GM12878 (cell line): ENCODE results near the gene FANCD2. TPM values are rescaled to one million over a fixed set of nuclear protein-coding genes. Genes with fewer than 3 reads are reported as not detected.
A peak's percentile ranks its signal among the peaks of the same experiment; 100 is the strongest.

Experiments used
- ATAC-seq: fragments of 200-7000 bp; cut with Tn5 transposase; 3 replicates; pipeline ENCODE4 v1.9.1; 2020; ENCODE audit warnings: mild to moderate bottlenecking, moderate library complexity
- BruUV-seq: library from RNA; stranded (reverse); fragments of 400-500 nt; replicated peaks from 2 replicates; lab custom pipeline; 2021; lab: Mats Ljungman, UMichigan
- CTCF ChIA-PET: fragments of 300-600 bp; sonication (Branson Sonifier 250); formaldehyde crosslinking; extraction: SDS; loops from one replicate; lab custom pipeline; 2021; ENCODE audit warnings: inconsistent platforms; lab: Yijun Ruan, JAX
- POLR2A ChIA-PET: fragments of 350-600 bp; formaldehyde crosslinking; extraction: SDS; loops from one replicate; lab custom pipeline; 2021; ENCODE audit warnings: inconsistent platforms; lab: Charles Lee
- RAD21 ChIA-PET: fragments of 300-600 bp; sonication (Branson Sonifier 250); formaldehyde crosslinking; loops from one replicate; lab custom pipeline; 2023; ENCODE audit warnings: antibody characterized with exemption; ENCODE audit not compliant: unreplicated experiment; lab: Charles Lee
- SMC1A ChIA-PET: fragments of 300-600 bp; sonication (Branson Sonifier 250); formaldehyde crosslinking; loops from one replicate; lab custom pipeline; 2023; ENCODE audit not compliant: unreplicated experiment, uncharacterized antibody; lab: Charles Lee
- DNase-seq: peaks from one replicate; pipeline ENCODE4 v3.0.0-alpha.2; 2011; ENCODE audit warnings: low read depth, low spot score
- FAIRE-seq: peaks from 3 replicates; lab custom pipeline; 2011; peaks lifted over from hg19 to GRCh38; lab: Jason Lieb, UNC
- H2AFZ ChIP-seq: 2 replicates; pipeline ENCODE4 v1.6.0; 2011; ENCODE audit warnings: low read depth, low read length, control low read depth; ENCODE audit not compliant: control insufficient read depth
- H3K27ac ChIP-seq: 2 replicates; pipeline ENCODE4 v1.5.1; 2011; ENCODE audit warnings: control low read depth; ENCODE audit not compliant: control insufficient read depth, insufficient read depth
- H3K27me3 ChIP-seq, 2 experiments: replicated peaks in 1 of 2; 2 replicates each; pipeline versions ENCODE4 v1.6.0 to v1.6.1; 2011; ENCODE audit warnings: low read length in 1 of 2; ENCODE audit not compliant: control insufficient read depth in 2 of 2, insufficient read depth in 2 of 2
- H3K36me3 ChIP-seq, 2 experiments: 2 replicates each; pipeline ENCODE4 v1.5.1; 2011; ENCODE audit warnings: low read length in 1 of 2; ENCODE audit not compliant: control insufficient read depth in 2 of 2, insufficient read depth in 2 of 2
- H3K4me1 ChIP-seq: 2 replicates; pipeline ENCODE4 v1.6.1; 2011; ENCODE audit warnings: mild to moderate bottlenecking, low read length, moderate library complexity, mixed read lengths; ENCODE audit not compliant: control insufficient read depth, insufficient read depth
- H3K4me2 ChIP-seq: 2 replicates; pipeline ENCODE4 v1.6.0; 2011; ENCODE audit warnings: control low read depth; ENCODE audit not compliant: control insufficient read depth, insufficient read depth
- H3K4me3 ChIP-seq: fragments of 200-600 bp; sonication (generic); 2 replicates; pipeline ENCODE4 v1.5.1; 2016
- H3K79me2 ChIP-seq: 2 replicates; pipeline ENCODE4 v1.6.0; 2011; ENCODE audit warnings: low read length; ENCODE audit not compliant: control insufficient read depth, insufficient read depth
- H3K9ac ChIP-seq: 2 replicates; pipeline ENCODE4 v1.8.0; 2011; ENCODE audit warnings: low read length, control low read depth, mixed read lengths; ENCODE audit not compliant: control insufficient read depth, insufficient read depth
- H3K9me3 ChIP-seq: replicated peaks from 3 replicates; pipeline ENCODE4 v1.5.1; 2011; ENCODE audit warnings: mild to moderate bottlenecking, low read length; ENCODE audit not compliant: control insufficient read depth, insufficient read depth
- H4K20me1 ChIP-seq: 2 replicates; pipeline ENCODE4 v1.6.0; 2011; ENCODE audit not compliant: control insufficient read depth, insufficient read depth
- BRCA1 ChIP-seq: IDR thresholded peaks from 2 replicates; pipeline ENCODE4 v1.6.1; 2011; ENCODE audit warnings: low read depth, low read length, improper control_type of control experiment
- DPF2 ChIP-seq: fragments of 450-650 bp; IDR thresholded peaks from 2 replicates; pipeline ENCODE4 v1.6.1; 2017; ENCODE audit warnings: mild to moderate bottlenecking
- MTA3 ChIP-seq: IDR thresholded peaks from 2 replicates; pipeline ENCODE4 v1.6.1; 2012; ENCODE audit warnings: low read length, inconsistent platforms, borderline replicate concordance
- RB1 ChIP-seq: fragments of 450-650 bp; formaldehyde crosslinking; IDR thresholded peaks from 2 replicates; pipeline ENCODE4 v1.6.1; 2017; ENCODE audit warnings: mild to moderate bottlenecking, borderline replicate concordance
- WGBS: methylation state at CpG from one replicate; pipeline ENCODE4 v1.1.6; 2016; ENCODE audit warnings: low lambda C conversion rate; ENCODE audit not compliant: insufficient replicate concordance, insufficient coverage; ENCODE audit errors: missing lambda C conversion rate; 5-methylcytosine and 5-hydroxymethylcytosine counted together
- in situ Hi-C: fragments of 300-500 bp; cut with MboI; formaldehyde crosslinking; loops from 9 replicates; pipeline ENCODE4 v1.14.3; 2018; ENCODE audit warnings: mixed read lengths
- intact Hi-C: fragments of 100-400 bp; cut with micrococcal nuclease; formaldehyde crosslinking; loops from one replicate; pipeline ENCODE4 v1.14.2; 2022; ENCODE audit not compliant: unreplicated experiment
- polyA plus RNA-seq, 11 experiments: library from polyadenylated mRNA; depleted of rRNA in 4 of 11; unstranded in 6 of 11; stranded (reverse) in 5 of 11; fragments of >200 nt; fragmentation: Nextera tagmentation in 4 of 11; fragmentation: Illumina TruSeq in 1 of 11; extraction: Ambion mirVana in 4 of 11; extraction: Trizol in 1 of 11; gene quantifications; 1 replicate in 1 of 11; 2 replicates in 10 of 11; pipeline versions ENCODE4 v1.2.1 to v1.2.3, GENCODE V29; 2011 to 2016; ENCODE audit warnings: inconsistent platforms in 2 of 11, missing spikeins in 2 of 11, low read depth in 1 of 11
- total RNA-seq, 4 experiments: library from RNA; depleted of rRNA in 3 of 4; stranded (reverse); fragments of >200 nt in 3 of 4; fragmentation: Illumina TruSeq in 1 of 4; extraction: Trizol in 1 of 4; gene quantifications; 2 replicates each; pipeline versions ENCODE4 v1.2.1 to v1.2.3, GENCODE V29; 2013 to 2021
- TF ChIP-seq, protein P1 (sequence below): IDR thresholded peaks from 2 replicates; pipeline ENCODE4 v1.6.1; 2011; ENCODE audit warnings: low read depth, low read length, improper control_type of control experiment, borderline replicate concordance
- TF ChIP-seq, protein P2 (sequence below): fragments of 450-650 bp; formaldehyde crosslinking; IDR thresholded peaks from 2 replicates; pipeline ENCODE4 v1.4.0; 2022; ENCODE audit warnings: mild to moderate bottlenecking, moderate library complexity

The FANCD2 gene
- total and polyA plus RNA-seq, 10 of the 15 experiments (the other 5 are each of a cell fraction or from before 2014, with no cell fraction given): 37.9 to 72.8 (median 56.2) TPM

- peaks cover 10% of the 10 kb centered on the region for H3K79me2 ChIP-seq
- H3K9ac ChIP-seq: no peak overlapping the region
- in situ Hi-C loops: no loop called here
- no peaks in the 10 kb centered on the region for H3K9me3 ChIP-seq
- peaks cover 0 to 6% of the 10 kb centered on the region in 2 experiments; a peak in 2 of 4 replicates for H3K36me3 ChIP-seq
- no TSS peak for BruUV-seq
- RAD21 ChIA-PET: no interaction called here
- POLR2A ChIA-PET: interaction anchor here (0.5 to 0.7 kb wide), 3 partner anchors 45 to 351 kb away, joined by 4 to 5 read pairs (median 4); no protein-coding TSS in a partner anchor
- H3K4me2 ChIP-seq: no peak overlapping the region
- no peaks in the 10 kb centered on the region for H3K27me3 ChIP-seq
- H3K27ac ChIP-seq: no peak overlapping the region
- CTCF ChIA-PET: interaction anchor here (0.6 kb wide), 1 partner anchor 58 kb away, joined by 3 read pairs; no protein-coding TSS in a partner anchor
- FAIRE-seq (no peak), DNase-seq (no peak), ATAC-seq (no peak)
- H2AFZ ChIP-seq: no peak overlapping the region
- WGBS: 100% methylated on average over 2 of the region's 2 CpGs
- intact Hi-C loops: no loop called here
- no peaks in the 10 kb centered on the region for H4K20me1 ChIP-seq
- no peak overlapping the region for H3K4me3 ChIP-seq
- TF ChIP-seq BRCA1: no peak
- TF ChIP-seq, protein P1, sequence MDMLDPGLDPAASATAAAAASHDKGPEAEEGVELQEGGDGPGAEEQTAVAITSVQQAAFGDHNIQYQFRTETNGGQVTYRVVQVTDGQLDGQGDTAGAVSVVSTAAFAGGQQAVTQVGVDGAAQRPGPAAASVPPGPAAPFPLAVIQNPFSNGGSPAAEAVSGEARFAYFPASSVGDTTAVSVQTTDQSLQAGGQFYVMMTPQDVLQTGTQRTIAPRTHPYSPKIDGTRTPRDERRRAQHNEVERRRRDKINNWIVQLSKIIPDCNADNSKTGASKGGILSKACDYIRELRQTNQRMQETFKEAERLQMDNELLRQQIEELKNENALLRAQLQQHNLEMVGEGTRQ: no peak
- SMC1A ChIA-PET: no interaction called here
- H3K4me1 ChIP-seq: no peaks in the 10 kb centered on the region
These were observed 46.0 kb upstream of the FANCD2 start for GRCh38 chr3:9980251-9980650.

DNA sequence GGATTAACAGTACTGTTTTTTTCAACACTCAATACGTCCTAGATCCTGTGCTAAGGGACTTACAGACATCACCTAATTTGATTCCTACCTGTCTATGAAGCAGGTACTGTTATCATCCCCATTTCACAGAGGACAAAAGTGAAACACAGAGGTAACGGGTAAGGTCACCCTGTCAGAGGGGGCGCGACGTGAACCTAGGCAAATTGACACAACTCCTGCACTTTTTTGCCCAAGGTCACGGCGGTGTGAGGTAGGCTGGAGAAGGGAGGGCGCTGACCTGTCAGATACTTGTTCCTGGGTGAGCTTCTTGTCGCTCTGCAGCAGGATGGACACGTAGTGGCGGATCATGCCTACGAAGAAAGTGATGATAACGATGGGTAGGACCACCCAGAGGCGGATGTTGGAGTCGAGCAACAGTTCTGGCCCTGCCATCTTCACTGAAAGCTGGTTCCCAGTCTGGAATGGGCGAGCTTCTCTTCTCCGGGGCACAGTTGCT, 40.0 kb upstream of the FANCD2 start:
- ATAC-seq (peak; percentile 57), DNase-seq (no peak), FAIRE-seq (no peak)
- intact Hi-C loops (no loop called here), in situ Hi-C loops (no loop called here)
- TSS peak; percentile 77 for BruUV-seq
- Histone ChIP-seq H3K79me2 (peaks cover 41% of the 10 kb centered on the region), H3K27ac (peak overlapping the region; percentile 66), H3K9me3 (no peaks in the 10 kb centered on the region), H3K4me3 (peak overlapping the region; percentile 87), H3K36me3 (no peaks in the 10 kb centered on the region; a peak in 1 of 4 replicates), H3K4me1 (0 out of 2 replicates have a peak, but pooled peaks cover 3% of the 10 kb centered on the region), H3K4me2 (peak overlapping the region; percentile 85), H4K20me1 (no peaks in the 10 kb centered on the region), H2AFZ (peak overlapping the region; percentile 92), H3K9ac (peak overlapping the region; percentile 92), H3K27me3 (no peaks in the 10 kb centered on the region)
- RAD21 ChIA-PET: interaction anchor here (1.0 to 3.2 kb wide), 5 partner anchors 9 to 237 kb away, joined by 3 to 24 read pairs (median 5); partner anchors contain the start of genes CRELD1 and JAGN1
- CTCF ChIA-PET: interaction anchor here (0.7 to 2.7 kb wide), 4 partner anchors 9 to 336 kb away, joined by 3 to 12 read pairs (median 4); partner anchors contain the start of gene CRELD1
- POLR2A ChIA-PET: interaction anchor here (0.6 to 1.8 kb wide), 4 partner anchors 23 to 95 kb away, joined by 3 to 8 read pairs (median 3); partner anchors contain the start of genes JAGN1 and PRRT3
- TF ChIP-seq, protein P2, sequence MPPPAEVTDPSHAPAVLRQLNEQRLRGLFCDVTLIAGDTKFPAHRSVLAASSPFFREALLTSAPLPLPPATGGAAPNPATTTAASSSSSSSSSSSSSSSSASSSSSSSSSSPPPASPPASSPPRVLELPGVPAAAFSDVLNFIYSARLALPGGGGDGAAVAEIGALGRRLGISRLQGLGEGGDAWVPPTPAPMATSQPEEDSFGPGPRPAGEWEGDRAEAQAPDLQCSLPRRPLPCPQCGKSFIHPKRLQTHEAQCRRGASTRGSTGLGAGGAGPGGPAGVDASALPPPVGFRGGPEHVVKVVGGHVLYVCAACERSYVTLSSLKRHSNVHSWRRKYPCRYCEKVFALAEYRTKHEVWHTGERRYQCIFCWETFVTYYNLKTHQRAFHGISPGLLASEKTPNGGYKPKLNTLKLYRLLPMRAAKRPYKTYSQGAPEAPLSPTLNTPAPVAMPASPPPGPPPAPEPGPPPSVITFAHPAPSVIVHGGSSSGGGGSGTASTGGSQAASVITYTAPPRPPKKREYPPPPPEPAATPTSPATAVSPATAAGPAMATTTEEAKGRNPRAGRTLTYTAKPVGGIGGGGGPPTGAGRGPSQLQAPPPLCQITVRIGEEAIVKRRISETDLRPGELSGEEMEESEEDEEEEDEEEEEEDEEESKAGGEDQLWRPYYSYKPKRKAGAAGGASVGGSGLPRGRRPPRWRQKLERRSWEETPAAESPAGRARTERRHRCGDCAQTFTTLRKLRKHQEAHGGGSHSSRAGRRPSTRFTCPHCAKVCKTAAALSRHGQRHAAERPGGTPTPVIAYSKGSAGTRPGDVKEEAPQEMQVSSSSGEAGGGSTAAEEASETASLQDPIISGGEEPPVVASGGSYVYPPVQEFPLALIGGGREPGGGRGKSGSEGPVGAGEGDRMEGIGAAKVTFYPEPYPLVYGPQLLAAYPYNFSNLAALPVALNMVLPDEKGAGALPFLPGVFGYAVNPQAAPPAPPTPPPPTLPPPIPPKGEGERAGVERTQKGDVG (CRISPR knock-in tag): no peak
- TF ChIP-seq MTA3: no peak
- no peak for TF ChIP-seq RB1
- TF ChIP-seq DPF2: peak; percentile 34; the same call in 1 of the 2 replicates
- WGBS: 5% methylated on average over 17 of the region's 17 CpGs
- SMC1A ChIA-PET: interaction anchor here (0.8 to 2.6 kb wide), 3 partner anchors 23 to 51 kb away, joined by 3 to 11 read pairs (median 3); partner anchors contain the start of gene FANCD2
